HepG2 (cell line): ENCODE results near the gene ACTR10. TPM values are rescaled to one million over a fixed set of nuclear protein-coding genes. Genes with fewer than 3 reads are reported as not detected.

Source experiments
- ATAC-seq: fragments of 200-7000 bp; cut with Tn5 transposase; 3 replicates; pipeline ENCODE4 v1.9.1; 2020; ENCODE audit warnings: mild to moderate bottlenecking, moderate library complexity
- BruUV-seq: library from RNA; stranded (reverse); fragments of 400-500 nt; replicated peaks from 2 replicates; lab custom pipeline; 2021; lab: Mats Ljungman, UMichigan
- CTCF ChIA-PET: fragments of 300-600 bp; formaldehyde crosslinking; extraction: SDS; loops from one replicate; lab custom pipeline; 2021; ENCODE audit warnings: low total read pairs, inconsistent platforms, low intra/inter-chr PET ratio; lab: Yijun Ruan, JAX
- POLR2A ChIA-PET: fragments of 350-600 bp; sonication (Branson Sonifier 250); formaldehyde crosslinking; loops from one replicate; lab custom pipeline; 2020; ENCODE audit warnings: antibody characterized with exemption, inconsistent platforms; lab: Yijun Ruan, JAX
- DNase-seq: peaks from one replicate; pipeline ENCODE4 v3.0.0-alpha.2; 2015; ENCODE audit warnings: low spot score
- FAIRE-seq: peaks from 3 replicates; lab custom pipeline; 2011; peaks lifted over from hg19 to GRCh38; lab: Jason Lieb, UNC
- H2AFZ ChIP-seq: one replicate; pipeline ENCODE4 v1.6.1; 2011; ENCODE audit warnings: low read length, inconsistent platforms
- H3K27ac ChIP-seq: fragments of 300-600 bp; 3 replicates; pipeline ENCODE4 v1.8.0; 2011; ENCODE audit warnings: mixed run types, mild to moderate bottlenecking, mixed read lengths, low read length, inconsistent platforms; ENCODE audit not compliant: insufficient read depth; ENCODE audit errors: extremely low read length
- H3K27me3 ChIP-seq, 2 experiments: fragments of 200-600 bp in 1 of 2; 2 replicates in 1 of 2; 3 replicates in 1 of 2; pipeline versions ENCODE4 v1.6.0 to v1.8.0; 2011; ENCODE audit warnings: low read length in 2 of 2, mild to moderate bottlenecking in 2 of 2, moderate library complexity in 2 of 2, inconsistent platforms in 1 of 2; ENCODE audit not compliant: insufficient read depth in 2 of 2, control insufficient read depth in 1 of 2
- H3K36me3 ChIP-seq, 2 experiments: fragments of 200-600 bp in 1 of 2; replicated peaks in 1 of 2; 2 replicates in 1 of 2; 3 replicates in 1 of 2; pipeline versions ENCODE4 v1.5.1 to v1.8.0; 2011; ENCODE audit warnings: low read length in 2 of 2, inconsistent platforms in 1 of 2; ENCODE audit not compliant: insufficient read depth in 2 of 2, control insufficient read depth in 1 of 2
- H3K4me1 ChIP-seq: 2 replicates; pipeline ENCODE4 v1.5.1; 2012; ENCODE audit warnings: low read length, inconsistent platforms; ENCODE audit not compliant: insufficient read depth
- H3K4me2 ChIP-seq: 2 replicates; pipeline ENCODE4 v1.6.0; 2011; ENCODE audit warnings: low read depth, low read length, inconsistent platforms
- H3K4me3 ChIP-seq, 3 experiments: fragments of 200-600 bp in 1 of 3; sonication (generic), shearing (Covaris generic) in 1 of 3; replicated peaks in 1 of 3; 2 replicates each; pipeline ENCODE4 v1.5.1; 2011 to 2016; ENCODE audit warnings: low read length in 3 of 3, inconsistent platforms in 2 of 3, low read depth in 2 of 3, mild to moderate bottlenecking in 2 of 3, control low read depth in 1 of 3, mixed read lengths in 1 of 3; ENCODE audit not compliant: insufficient read depth in 1 of 3
- H3K79me2 ChIP-seq: one replicate; pipeline ENCODE4 v1.6.1; 2011; ENCODE audit warnings: low read length, inconsistent platforms; ENCODE audit not compliant: insufficient read depth
- H3K9ac ChIP-seq: 2 replicates; pipeline ENCODE4 v1.6.0; 2011; ENCODE audit warnings: mild to moderate bottlenecking, low read depth, low read length, inconsistent platforms; ENCODE audit not compliant: insufficient read depth
- H3K9me3 ChIP-seq: 2 replicates; pipeline ENCODE4 v1.5.1; 2012; ENCODE audit warnings: mild to moderate bottlenecking, low read length
- H4K20me1 ChIP-seq: 2 replicates; pipeline ENCODE4 v1.6.0; 2011; ENCODE audit warnings: inconsistent platforms, mild to moderate bottlenecking, low read length, moderate library complexity; ENCODE audit not compliant: insufficient read depth
- DDIT3 ChIP-seq: sonication (generic); formaldehyde crosslinking; IDR thresholded peaks from 2 replicates; pipeline ENCODE4 v1.4.0; 2020; ENCODE audit warnings: mild to moderate bottlenecking, missing genetic modification reagents
- FOXC1 ChIP-seq: sonication (generic); formaldehyde crosslinking; IDR thresholded peaks from 2 replicates; pipeline ENCODE4 v1.8.0; 2022; ENCODE audit warnings: mild to moderate bottlenecking, missing genetic modification reagents, borderline replicate concordance
- HNRNPK ChIP-seq: fragments of 200-400 bp; formaldehyde crosslinking; IDR thresholded peaks from 2 replicates; pipeline ENCODE4 v1.6.1; 2018; ENCODE audit warnings: low read length, low read depth, moderate library complexity, mild to moderate bottlenecking; ENCODE audit not compliant: poor library complexity, severe bottlenecking
- PAX8 ChIP-seq: sonication (generic); formaldehyde crosslinking; IDR thresholded peaks from 2 replicates; pipeline ENCODE4 v1.8.0; 2022; ENCODE audit warnings: mild to moderate bottlenecking, missing genetic modification reagents, borderline replicate concordance
- RXRA ChIP-seq: sonication (generic); formaldehyde crosslinking; IDR thresholded peaks from 2 replicates; pipeline ENCODE4 v1.5.1; 2020; ENCODE audit warnings: missing genetic modification reagents
- SNAI1 ChIP-seq: sonication (generic); formaldehyde crosslinking; IDR thresholded peaks from 2 replicates; pipeline ENCODE4 v1.5.0; 2020; ENCODE audit warnings: mild to moderate bottlenecking, missing genetic modification reagents, borderline replicate concordance
- SP4 ChIP-seq: sonication (generic); formaldehyde crosslinking; IDR thresholded peaks from 2 replicates; pipeline ENCODE4 v1.8.1; 2023; ENCODE audit warnings: mild to moderate bottlenecking, missing genetic modification reagents
- TFAP4 ChIP-seq: sonication (generic); IDR thresholded peaks from 2 replicates; pipeline ENCODE4 v1.6.1; 2016; ENCODE audit warnings: low read depth, borderline replicate concordance
- ZBTB39 ChIP-seq: sonication (generic); formaldehyde crosslinking; IDR thresholded peaks from 2 replicates; pipeline ENCODE4 v1.5.0; 2020; ENCODE audit warnings: missing genetic modification reagents
- ZFP37 ChIP-seq: sonication (generic); formaldehyde crosslinking; IDR thresholded peaks from 2 replicates; pipeline ENCODE4 v1.4.0; 2020; ENCODE audit warnings: missing genetic modification reagents, borderline replicate concordance
- ZNF354B ChIP-seq: sonication (generic); formaldehyde crosslinking; IDR thresholded peaks from 2 replicates; pipeline ENCODE4 v1.8.0; 2022; ENCODE audit warnings: mild to moderate bottlenecking, missing genetic modification reagents
- ZNF691 ChIP-seq: sonication (generic); formaldehyde crosslinking; IDR thresholded peaks from 2 replicates; pipeline ENCODE4 v1.4.0; 2020; ENCODE audit warnings: missing genetic modification reagents, low read depth, mild to moderate bottlenecking, borderline replicate concordance
- WGBS: methylation state at CpG from one replicate; pipeline ENCODE4 v1.1.6; 2017; ENCODE audit warnings: low lambda C conversion rate; 5-methylcytosine and 5-hydroxymethylcytosine counted together
- in situ Hi-C: cut with HindIII; loops from 2 replicates; pipeline ENCODE4 v1.10.0; 2017; ENCODE audit warnings: low pct_unique_long_range_greater_than_20kb; ENCODE audit not compliant: extremely low pct_ligation_motif_present
- intact Hi-C: fragments of 100-400 bp; cut with micrococcal nuclease; formaldehyde crosslinking; loops from one replicate; pipeline ENCODE4 v1.10.0; 2022; ENCODE audit not compliant: unreplicated experiment
- polyA plus RNA-seq, 8 experiments: library from polyadenylated mRNA; depleted of rRNA in 3 of 8; stranded (reverse) in 7 of 8; unstranded in 1 of 8; fragments of >200 nt; fragmentation: Illumina TruSeq in 4 of 8; extraction: Trizol in 4 of 8; gene quantifications; 2 replicates each; pipeline versions ENCODE4 v1.2.1 to v1.2.3, GENCODE V29; 2011 to 2016; ENCODE audit warnings: low read depth in 4 of 8, missing spikeins in 1 of 8, mixed read lengths in 1 of 8; ENCODE audit not compliant: insufficient read depth in 1 of 8
- total RNA-seq, 5 experiments: library from RNA; depleted of rRNA; stranded (reverse); fragments of >200 nt; fragmentation: Illumina TruSeq; extraction: Trizol; gene quantifications; 2 replicates each; pipeline ENCODE4 v1.2.3, GENCODE V29; 2016; ENCODE audit warnings: low read depth in 1 of 5

The ACTR10 gene
- total and polyA plus RNA-seq, 2 of the 13 experiments (the other 11 are each of a cell fraction or from before 2014, with no cell fraction given), result 30.0 to 41.3 TPM

- TF ChIP-seq DDIT3 (CRISPR knock-in tag) (no peak), TFAP4 (peak; percentile 90), ZNF691 (no peak), PAX8 (no peak), SNAI1 (CRISPR knock-in tag) (no peak), FOXC1 (CRISPR knock-in tag) (no peak), SP4 (CRISPR knock-in tag) (peak; percentile 34; the same call in 1 of the 2 replicates), ZNF354B (CRISPR knock-in tag) (no peak)
- TF ChIP-seq, all 625 proteins: peak for 33
These were observed 28.9 kb upstream of the ACTR10 start (continued) for GRCh38 chr14:58171090-58171489.

GRCh38 chr14:58177125-58177524 is 22.8 kb upstream of the ACTR10 start:
- DNase-seq (no peak), ATAC-seq (no peak), FAIRE-seq (no peak)
- no peaks in the 10 kb centered on the region for H3K4me1 ChIP-seq
- H3K27me3 ChIP-seq, result no peaks in the 10 kb centered on the region
- H2AFZ ChIP-seq, result no peak overlapping the region
- no peaks in the 10 kb centered on the region for H4K20me1 ChIP-seq
- 3% methylated on average over 5 of the region's 5 CpGs for WGBS
- no peak overlapping the region for H3K4me2 ChIP-seq
- H3K27ac ChIP-seq, result no peak overlapping the region
- TF ChIP-seq RXRA (CRISPR knock-in tag) (no peak), ZFP37 (CRISPR knock-in tag) (no peak), HNRNPK (peak; percentile 6), ZBTB39 (CRISPR knock-in tag) (no peak)
- H3K9ac ChIP-seq, result no peak overlapping the region
- CTCF ChIA-PET, result no interaction called here
- BruUV-seq, result no TSS peak
- H3K9me3 ChIP-seq, result no peaks in the 10 kb centered on the region
- no peak overlapping the region for H3K4me3 ChIP-seq
- intact Hi-C loops, result no loop called here
- H3K36me3 ChIP-seq, result no peaks in the 10 kb centered on the region
- no peaks in the 10 kb centered on the region for H3K79me2 ChIP-seq
- POLR2A ChIA-PET, result no interaction called here
- in situ Hi-C loops, result no loop called here
